CD4-positive, alpha-beta T cell (primary cell): ENCODE data around the gene TSPAN32. TPM values are rescaled to one million over a fixed set of nuclear protein-coding genes. Genes with fewer than 3 reads are reported as not detected.

ENCODE experiments used
- ATAC-seq: fragments of 200-7000 bp; cut with Tn5 transposase; one replicate; pipeline ENCODE4 v1.10.0; 2022; ENCODE audit warnings: mild to moderate bottlenecking; ENCODE audit not compliant: poor library complexity
- CTCF ChIA-PET: fragments of 350-600 bp; sonication (Branson Sonifier 250); formaldehyde crosslinking; loops from one replicate; lab custom pipeline; 2021; ENCODE audit warnings: antibody characterized with exemption, inconsistent platforms; lab: Charles Lee
- POLR2A ChIA-PET: fragments of 350-600 bp; sonication (Branson Sonifier 250); formaldehyde crosslinking; loops from one replicate; lab custom pipeline; 2021; ENCODE audit warnings: antibody characterized with exemption, inconsistent platforms; lab: Charles Lee
- DNase-seq, 14 experiments: peaks; one replicate each; pipeline ENCODE4 v3.0.0-alpha.2; 2013 to 2020; ENCODE audit warnings: mixed read lengths in 2 of 14
- H3K27ac ChIP-seq, 2 donors: one replicate each; pipeline versions ENCODE4 v1.5.1 to v1.7.0; 2013; ENCODE audit warnings: low read length in 2 of 2, low read depth in 1 of 2, mild to moderate bottlenecking in 1 of 2
- H3K27me3 ChIP-seq, 2 experiments: 1 replicate in 1 of 2; 2 replicates in 1 of 2; pipeline versions ENCODE4 v1.6.1 to v1.7.0; 2013; ENCODE audit warnings: low read length in 2 of 2, control low read depth in 1 of 2, mild to moderate bottlenecking in 1 of 2, moderate library complexity in 1 of 2; ENCODE audit not compliant: insufficient read depth in 2 of 2, control insufficient read depth in 1 of 2
- H3K36me3 ChIP-seq: one replicate; pipeline ENCODE4 v1.6.1; 2013; ENCODE audit warnings: low read length, control low read depth; ENCODE audit not compliant: insufficient read depth
- H3K4me1 ChIP-seq: one replicate; pipeline ENCODE4 v1.6.1; 2013; ENCODE audit warnings: low read length, control low read depth; ENCODE audit not compliant: insufficient read depth
- H3K4me3 ChIP-seq: one replicate; pipeline ENCODE4 v1.5.1; 2013; ENCODE audit warnings: mild to moderate bottlenecking, low read length, moderate library complexity
- H3K9me3 ChIP-seq, 2 experiments: 1 replicate in 1 of 2; 2 replicates in 1 of 2; pipeline versions ENCODE4 v1.6.1 to v1.7.0; 2013; ENCODE audit warnings: low read length in 2 of 2, mild to moderate bottlenecking in 2 of 2, control low read depth in 1 of 2, moderate library complexity in 1 of 2; ENCODE audit not compliant: control insufficient read depth in 1 of 2, insufficient read depth in 1 of 2
- H3K27ac Mint-ChIP-seq: one replicate; pipeline ENCODE4 v1.8.0; 2020; ENCODE audit warnings: mixed read lengths
- H3K27me3 Mint-ChIP-seq: one replicate; pipeline ENCODE4 v1.8.0; 2021; ENCODE audit warnings: mixed read lengths
- H3K36me3 Mint-ChIP-seq: one replicate; pipeline ENCODE4 v1.8.0; 2021; ENCODE audit warnings: low read depth, mixed read lengths
- H3K4me1 Mint-ChIP-seq: one replicate; pipeline ENCODE4 v1.8.0; 2021; ENCODE audit warnings: low read depth, mixed read lengths
- H3K4me3 Mint-ChIP-seq: one replicate; pipeline ENCODE4 v1.8.0; 2020; ENCODE audit warnings: mild to moderate bottlenecking, mixed read lengths
- H3K9me3 Mint-ChIP-seq: one replicate; pipeline ENCODE4 v1.8.0; 2020; ENCODE audit warnings: mixed read lengths
- intact Hi-C, 2 experiments: fragments of 100-400 bp; cut with DNase I in 1 of 2; cut with micrococcal nuclease in 1 of 2; formaldehyde crosslinking; loops; one replicate each; pipeline versions ENCODE4 v1.15.1 to v1.9.0; 2023 to 2025; cut with DNase I, micrococcal nuclease
- total RNA-seq, 174 experiments: library from RNA in 2 of 174; stranded (reverse) in 2 of 174; gene quantifications; one replicate each; pipeline ENCODE4 v1.2.3 and lab custom pipeline; 2021 to 2026
- TF ChIP-seq, protein P1 (sequence below): fragments of 200-600 bp; IDR thresholded peaks from one replicate; pipeline ENCODE4 v1.8.0; 2022; ENCODE audit warnings: antibody characterized with exemption, mild to moderate bottlenecking

The TSPAN32 gene
- total RNA-seq, 2 experiments from 2014 or later = 81.8 TPM

DNA sequence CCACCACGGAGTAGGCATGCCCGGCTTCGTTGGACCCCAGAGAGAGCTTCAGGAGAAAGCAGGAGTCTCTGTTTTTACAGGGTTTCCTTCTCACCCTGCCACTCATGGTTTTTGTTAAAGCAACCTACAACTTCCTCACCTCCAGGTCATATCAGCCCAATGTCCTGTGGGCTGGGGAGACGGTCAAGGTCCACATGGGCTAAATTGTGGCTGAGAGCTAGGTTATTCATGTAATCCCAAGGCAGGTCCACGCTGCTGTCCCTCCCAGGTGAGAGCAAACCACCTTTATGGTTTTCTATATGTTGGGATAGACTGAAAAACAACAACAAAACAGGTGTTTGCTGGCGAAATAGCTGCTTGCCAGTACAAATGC is 19.5 kb downstream of the TSPAN32 start:
- H3K4me1 Mint-ChIP-seq = peaks cover 6% of the 10 kb centered on the region
- peaks cover 0 to 15% of the 10 kb centered on the region in 2 experiments for H3K9me3 ChIP-seq
- TF ChIP-seq, protein P1, sequence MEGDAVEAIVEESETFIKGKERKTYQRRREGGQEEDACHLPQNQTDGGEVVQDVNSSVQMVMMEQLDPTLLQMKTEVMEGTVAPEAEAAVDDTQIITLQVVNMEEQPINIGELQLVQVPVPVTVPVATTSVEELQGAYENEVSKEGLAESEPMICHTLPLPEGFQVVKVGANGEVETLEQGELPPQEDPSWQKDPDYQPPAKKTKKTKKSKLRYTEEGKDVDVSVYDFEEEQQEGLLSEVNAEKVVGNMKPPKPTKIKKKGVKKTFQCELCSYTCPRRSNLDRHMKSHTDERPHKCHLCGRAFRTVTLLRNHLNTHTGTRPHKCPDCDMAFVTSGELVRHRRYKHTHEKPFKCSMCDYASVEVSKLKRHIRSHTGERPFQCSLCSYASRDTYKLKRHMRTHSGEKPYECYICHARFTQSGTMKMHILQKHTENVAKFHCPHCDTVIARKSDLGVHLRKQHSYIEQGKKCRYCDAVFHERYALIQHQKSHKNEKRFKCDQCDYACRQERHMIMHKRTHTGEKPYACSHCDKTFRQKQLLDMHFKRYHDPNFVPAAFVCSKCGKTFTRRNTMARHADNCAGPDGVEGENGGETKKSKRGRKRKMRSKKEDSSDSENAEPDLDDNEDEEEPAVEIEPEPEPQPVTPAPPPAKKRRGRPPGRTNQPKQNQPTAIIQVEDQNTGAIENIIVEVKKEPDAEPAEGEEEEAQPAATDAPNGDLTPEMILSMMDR = no peak
- H3K36me3 ChIP-seq = peaks cover 2% of the 10 kb centered on the region
- H3K9me3 Mint-ChIP-seq = no peaks in the 10 kb centered on the region
- H3K4me3 Mint-ChIP-seq = no peak overlapping the region
- ChIA-PET CTCF (no interaction called here), POLR2A (no interaction called here)
- DNase-seq (no peak), ATAC-seq (no peak)
- no peak overlapping the region for H3K4me3 ChIP-seq
- no peaks in the 10 kb centered on the region for H3K27me3 ChIP-seq
- no peaks in the 10 kb centered on the region for H3K27me3 Mint-ChIP-seq
- H3K27ac ChIP-seq = no peak overlapping the region
- H3K36me3 Mint-ChIP-seq = no peaks in the 10 kb centered on the region
- H3K4me1 ChIP-seq = peaks cover 2% of the 10 kb centered on the region
- no peak overlapping the region for H3K27ac Mint-ChIP-seq
- intact Hi-C loops = no loop called here

DNA sequence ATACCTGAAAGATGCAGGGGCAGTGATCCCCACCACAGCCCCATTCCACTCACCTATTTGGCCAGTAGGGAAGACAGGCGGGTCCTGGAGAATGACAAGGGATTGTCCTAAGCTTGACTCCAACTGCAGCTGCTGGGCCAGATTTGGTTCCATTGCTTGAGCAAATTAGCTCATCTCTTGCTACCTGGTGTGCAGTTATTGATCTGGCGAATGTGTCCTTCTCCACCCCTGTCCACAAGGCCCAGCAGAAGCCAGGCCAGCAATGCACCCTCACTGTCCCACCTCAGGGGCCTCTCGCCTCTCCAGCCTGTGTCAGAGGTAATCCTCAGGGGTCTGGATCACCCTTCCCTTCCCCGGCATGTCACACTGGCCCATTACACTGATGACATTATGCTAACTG is 23.3 kb downstream of the TSPAN32 start:
- Mint-ChIP-seq H3K4me1 (no peaks in the 10 kb centered on the region), H3K27ac (no peak overlapping the region), H3K9me3 (no peaks in the 10 kb centered on the region), H3K27me3 (peaks cover 10% of the 10 kb centered on the region), H3K36me3 (no peaks in the 10 kb centered on the region), H3K4me3 (no peak overlapping the region)
- ATAC-seq = no peak
- Histone ChIP-seq H3K9me3 (peaks cover 0 to 17% of the 10 kb centered on the region in 2 experiments), H3K4me3 (no peak overlapping the region), H3K36me3 (no peaks in the 10 kb centered on the region), H3K27me3 (peaks cover 0 to 4% of the 10 kb centered on the region in 2 experiments), H3K27ac (no peak overlapping the region), H3K4me1 (no peaks in the 10 kb centered on the region)
- ChIA-PET CTCF (no interaction called here), POLR2A (no interaction called here)
- intact Hi-C loops = no loop called here
- no peak for DNase-seq
- TF ChIP-seq, protein P1 = no peak

DNA sequence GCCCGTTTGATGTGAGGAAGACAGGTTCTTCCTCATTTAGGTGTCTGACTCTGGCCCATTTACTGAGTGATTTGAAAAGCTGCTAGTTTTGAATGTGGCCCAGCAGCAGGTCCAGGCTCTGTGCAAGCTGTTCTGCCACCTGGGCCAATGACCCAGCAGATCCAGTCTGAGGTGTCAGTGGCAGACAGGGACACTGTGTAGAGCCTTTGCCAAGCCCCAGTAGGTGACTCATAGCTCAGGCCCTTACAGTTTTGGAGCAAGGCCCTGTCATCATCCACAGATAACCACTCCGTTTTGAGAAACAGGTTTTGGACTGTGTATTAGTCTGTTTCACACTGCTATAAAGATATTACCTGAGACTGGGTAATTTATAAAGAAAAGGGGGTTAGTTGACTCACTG is 23.9 kb downstream of the TSPAN32 start:
- no peak overlapping the region for H3K4me3 ChIP-seq
- H3K36me3 ChIP-seq = no peaks in the 10 kb centered on the region
- H3K27ac ChIP-seq = no peak overlapping the region
- DNase-seq (no peak), ATAC-seq (no peak)
- POLR2A ChIA-PET = no interaction called here
- Mint-ChIP-seq H3K36me3 (no peaks in the 10 kb centered on the region), H3K4me1 (no peaks in the 10 kb centered on the region), H3K9me3 (no peaks in the 10 kb centered on the region), H3K27me3 (peaks cover 10% of the 10 kb centered on the region), H3K4me3 (no peak overlapping the region), H3K27ac (no peak overlapping the region)
- no peaks in the 10 kb centered on the region for H3K4me1 ChIP-seq
- intact Hi-C loops = no loop called here
- TF ChIP-seq, protein P1 = no peak
- CTCF ChIA-PET = no interaction called here
- peaks cover 4 to 5% of the 10 kb centered on the region in 2 experiments for H3K27me3 ChIP-seq
- peaks cover 0 to 19% of the 10 kb centered on the region in 2 experiments for H3K9me3 ChIP-seq
